A549 (cell line): Measurements from ENCODE around the gene XPO5.

Experiments
- POLR2A ChIP-seq: IDR thresholded peaks from 2 replicates; pipeline ENCODE4 v1.6.1; 2012; ENCODE audit warnings: mild to moderate bottlenecking, low read length
- TF ChIP-seq, protein P1 (sequence below): fragments of >200 bp; sonication (Bioruptor Twin); formaldehyde crosslinking; IDR thresholded peaks from 3 replicates; pipeline ENCODE4 v1.5.1; 2016
- TF ChIP-seq, protein P2 (sequence below): fragments of 450-650 bp; IDR thresholded peaks from 2 replicates; pipeline ENCODE4 v1.6.1; 2014; ENCODE audit warnings: antibody characterized with exemption

DNA sequence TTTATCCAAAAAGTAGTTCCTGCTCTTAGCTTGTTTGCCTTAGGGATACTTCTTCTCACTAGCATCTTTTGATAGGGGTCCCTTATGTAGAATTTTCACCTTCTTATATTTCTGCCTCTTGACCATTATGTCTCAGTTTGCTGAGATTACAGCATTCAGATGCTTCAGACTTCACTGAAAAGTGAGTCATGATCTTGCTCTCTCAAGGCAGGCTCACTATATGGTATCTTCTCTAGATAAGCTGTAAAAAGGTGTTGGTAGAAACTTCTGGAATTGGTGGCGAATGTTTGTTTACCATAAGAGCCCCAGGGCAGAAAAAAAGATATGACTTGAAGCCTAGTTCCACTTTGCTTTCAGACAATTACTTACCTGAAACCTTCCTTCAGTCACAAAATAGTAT, 33.6 kb upstream of the XPO5 start:
- TF ChIP-seq, protein P1, sequence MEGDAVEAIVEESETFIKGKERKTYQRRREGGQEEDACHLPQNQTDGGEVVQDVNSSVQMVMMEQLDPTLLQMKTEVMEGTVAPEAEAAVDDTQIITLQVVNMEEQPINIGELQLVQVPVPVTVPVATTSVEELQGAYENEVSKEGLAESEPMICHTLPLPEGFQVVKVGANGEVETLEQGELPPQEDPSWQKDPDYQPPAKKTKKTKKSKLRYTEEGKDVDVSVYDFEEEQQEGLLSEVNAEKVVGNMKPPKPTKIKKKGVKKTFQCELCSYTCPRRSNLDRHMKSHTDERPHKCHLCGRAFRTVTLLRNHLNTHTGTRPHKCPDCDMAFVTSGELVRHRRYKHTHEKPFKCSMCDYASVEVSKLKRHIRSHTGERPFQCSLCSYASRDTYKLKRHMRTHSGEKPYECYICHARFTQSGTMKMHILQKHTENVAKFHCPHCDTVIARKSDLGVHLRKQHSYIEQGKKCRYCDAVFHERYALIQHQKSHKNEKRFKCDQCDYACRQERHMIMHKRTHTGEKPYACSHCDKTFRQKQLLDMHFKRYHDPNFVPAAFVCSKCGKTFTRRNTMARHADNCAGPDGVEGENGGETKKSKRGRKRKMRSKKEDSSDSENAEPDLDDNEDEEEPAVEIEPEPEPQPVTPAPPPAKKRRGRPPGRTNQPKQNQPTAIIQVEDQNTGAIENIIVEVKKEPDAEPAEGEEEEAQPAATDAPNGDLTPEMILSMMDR: no peak
- no peak for TF ChIP-seq POLR2A
- TF ChIP-seq, protein P2, sequence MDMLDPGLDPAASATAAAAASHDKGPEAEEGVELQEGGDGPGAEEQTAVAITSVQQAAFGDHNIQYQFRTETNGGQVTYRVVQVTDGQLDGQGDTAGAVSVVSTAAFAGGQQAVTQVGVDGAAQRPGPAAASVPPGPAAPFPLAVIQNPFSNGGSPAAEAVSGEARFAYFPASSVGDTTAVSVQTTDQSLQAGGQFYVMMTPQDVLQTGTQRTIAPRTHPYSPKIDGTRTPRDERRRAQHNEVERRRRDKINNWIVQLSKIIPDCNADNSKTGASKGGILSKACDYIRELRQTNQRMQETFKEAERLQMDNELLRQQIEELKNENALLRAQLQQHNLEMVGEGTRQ: no peak
